IMR-90 (cell line): Measurements from ENCODE around the gene ZFR2. TPM values are rescaled to one million over a fixed set of nuclear protein-coding genes. Genes with fewer than 3 reads are reported as not detected.

Source experiments
- ATAC-seq: fragments of 200-7000 bp; cut with Tn5 transposase; 2 replicates; pipeline ENCODE4 v1.9.1; 2020; ENCODE audit warnings: low read depth, mild to moderate bottlenecking, moderate library complexity
- BruUV-seq: library from RNA; stranded (reverse); fragments of 400-500 nt; replicated peaks from 2 replicates; lab custom pipeline; 2021; lab: Mats Ljungman, UMichigan
- CTCF ChIA-PET: fragments of 300-600 bp; formaldehyde crosslinking; extraction: SDS; loops from one replicate; lab custom pipeline; 2021; ENCODE audit warnings: antibody characterized with exemption; lab: Yijun Ruan, JAX
- POLR2A ChIA-PET: fragments of 300-600 bp; sonication (Branson Sonifier 250); formaldehyde crosslinking; loops from one replicate; lab custom pipeline; 2022; ENCODE audit warnings: antibody characterized with exemption; ENCODE audit not compliant: unreplicated experiment; lab: Charles Lee
- DNase-seq: peaks from one replicate; pipeline ENCODE4 v3.0.0; 2013
- H2AFZ ChIP-seq: replicated peaks from 2 replicates; pipeline ENCODE3; 2013; ENCODE audit warnings: low read length, mild to moderate bottlenecking; ENCODE audit not compliant: poor library complexity
- H2AK5ac ChIP-seq: 2 replicates; pipeline ENCODE4 v1.6.1; 2013; ENCODE audit warnings: low read depth, low read length, inconsistent platforms
- H2AK9ac ChIP-seq: replicated peaks from 2 replicates; pipeline ENCODE3; 2013; ENCODE audit warnings: mild to moderate bottlenecking, low read depth, low read length, moderate library complexity; ENCODE audit not compliant: poor library complexity
- H2BK120ac ChIP-seq: 2 replicates; pipeline ENCODE4 v1.6.1; 2013; ENCODE audit warnings: low read depth, low read length, inconsistent platforms
- H2BK15ac ChIP-seq: 3 replicates; pipeline ENCODE4 v1.6.1; 2013; ENCODE audit warnings: low read depth, low read length, inconsistent platforms
- H2BK20ac ChIP-seq: 2 replicates; pipeline ENCODE4 v1.6.1; 2013; ENCODE audit warnings: low read depth, mild to moderate bottlenecking, inconsistent platforms, low read length, moderate library complexity
- H2BK5ac ChIP-seq: 2 replicates; pipeline ENCODE4 v1.6.1; 2013; ENCODE audit warnings: mild to moderate bottlenecking, low read depth, low read length, inconsistent platforms; ENCODE audit not compliant: poor library complexity, severe bottlenecking
- H3K14ac ChIP-seq: replicated peaks from 2 replicates; pipeline ENCODE4 v1.6.1; 2013; ENCODE audit warnings: low read depth, low read length, inconsistent platforms
- H3K18ac ChIP-seq: 2 replicates; pipeline ENCODE4 v1.6.1; 2013; ENCODE audit warnings: low read depth, low read length, control low read depth
- H3K23ac ChIP-seq: 2 replicates; pipeline ENCODE4 v1.6.1; 2013; ENCODE audit warnings: low read depth, low read length, inconsistent platforms
- H3K27ac ChIP-seq: 2 replicates; pipeline ENCODE4 v1.5.1; 2013; ENCODE audit warnings: mild to moderate bottlenecking, control low read depth, low read length; ENCODE audit not compliant: insufficient read depth
- H3K27me3 ChIP-seq: 2 replicates; pipeline ENCODE4 v1.6.1; 2013; ENCODE audit warnings: low read length; ENCODE audit not compliant: control insufficient read depth, insufficient read depth
- H3K36me3 ChIP-seq: 2 replicates; pipeline ENCODE4 v1.6.1; 2013; ENCODE audit warnings: low read length, mixed read lengths; ENCODE audit not compliant: control insufficient read depth, insufficient read depth
- H3K4ac ChIP-seq: 2 replicates; pipeline ENCODE4 v1.6.1; 2013; ENCODE audit warnings: low read depth, low read length, inconsistent platforms
- H3K4me1 ChIP-seq: 2 replicates; pipeline ENCODE4 v1.6.1; 2013; ENCODE audit warnings: low read length, mixed read lengths; ENCODE audit not compliant: control insufficient read depth, insufficient read depth
- H3K4me2 ChIP-seq: 2 replicates; pipeline ENCODE4 v1.6.1; 2013; ENCODE audit warnings: low read depth, mild to moderate bottlenecking, control low read depth, low read length, moderate library complexity
- H3K4me3 ChIP-seq: 2 replicates; pipeline ENCODE4 v1.5.1; 2013; ENCODE audit warnings: low read depth, mild to moderate bottlenecking, control low read depth, low read length, moderate library complexity; ENCODE audit not compliant: insufficient read depth
- H3K56ac ChIP-seq: 2 replicates; pipeline ENCODE4 v1.6.1; 2013; ENCODE audit warnings: low read length, inconsistent platforms; ENCODE audit not compliant: insufficient read depth; ENCODE audit errors: extremely low read depth
- H3K79me1 ChIP-seq, 2 experiments: 2 replicates each; pipeline ENCODE4 v1.6.1; 2013; ENCODE audit warnings: low read length in 2 of 2, inconsistent platforms in 1 of 2, low read depth in 1 of 2
- H3K9ac ChIP-seq: 2 replicates; pipeline ENCODE4 v1.6.1; 2013; ENCODE audit warnings: low read depth, low read length, control low read depth
- H3K9me1 ChIP-seq: 2 replicates; pipeline ENCODE4 v1.6.1; 2013; ENCODE audit warnings: low read length, inconsistent platforms; ENCODE audit not compliant: insufficient read depth
- H3K9me3 ChIP-seq: 2 replicates; pipeline ENCODE4 v1.6.1; 2013; ENCODE audit warnings: low read length; ENCODE audit not compliant: control insufficient read depth, insufficient read depth
- H4K20me1 ChIP-seq: 2 replicates; pipeline ENCODE4 v1.6.1; 2013; ENCODE audit warnings: low read length, inconsistent platforms; ENCODE audit not compliant: insufficient read depth
- H4K5ac ChIP-seq: 2 replicates; pipeline ENCODE4 v1.6.1; 2013; ENCODE audit warnings: mild to moderate bottlenecking, low read depth, low read length, control low read depth
- H4K8ac ChIP-seq, 2 experiments: 2 replicates each; pipeline ENCODE4 v1.6.1; 2013; ENCODE audit warnings: low read depth in 2 of 2, low read length in 2 of 2, control low read depth in 1 of 2, inconsistent platforms in 1 of 2
- H4K91ac ChIP-seq: 2 replicates; pipeline ENCODE4 v1.6.1; 2013; ENCODE audit warnings: low read depth, low read length, inconsistent platforms; ENCODE audit not compliant: insufficient read depth
- CTCF ChIP-seq: conservative IDR thresholded peaks from 2 replicates; pipeline ENCODE4 v1.5.1; 2012; ENCODE audit warnings: mild to moderate bottlenecking, low read depth, low read length, improper control_type of control experiment
- RAD21 ChIP-seq: IDR thresholded peaks from 2 replicates; pipeline ENCODE4 v1.6.1; 2012; ENCODE audit warnings: low read length, improper control_type of control experiment
- WGBS, 2 experiments: methylation state at CpG; one replicate each; pipeline versions ENCODE4 v1.1.5 to v1.1.7; 2013; ENCODE audit warnings: missing lambda C conversion rate in 2 of 2; ENCODE audit not compliant: insufficient read length in 1 of 2; ENCODE audit errors: extremely low coverage in 2 of 2; 5-methylcytosine and 5-hydroxymethylcytosine counted together
- dilution Hi-C: fragments of 300-500 bp; cut with HindIII; formaldehyde crosslinking; loops from one replicate; pipeline ENCODE4 v1.14.3; 2018; ENCODE audit warnings: low sequenced_read_pairs; ENCODE audit not compliant: unreplicated experiment
- in situ Hi-C: fragments of 300-500 bp; cut with MboI; formaldehyde crosslinking; loops from 3 replicates; pipeline ENCODE4 v1.14.3; 2019; ENCODE audit warnings: low sequenced_read_pairs, inconsistent platforms, mixed read lengths
- intact Hi-C: fragments of 100-400 bp; cut with micrococcal nuclease; formaldehyde crosslinking; loops from 2 replicates; pipeline ENCODE4 v1.10.0; 2022
- polyA plus RNA-seq, 3 experiments: library from polyadenylated mRNA; depleted of rRNA; stranded (reverse); fragments of >200 nt; gene quantifications; 2 replicates each; pipeline ENCODE4 v1.2.3, GENCODE V29; 2012; ENCODE audit warnings: low replicate concordance in 1 of 3
- total RNA-seq: library from RNA; depleted of rRNA; stranded (reverse); fragments of >200 nt; gene quantifications from 2 replicates; pipeline ENCODE4 v1.2.3, GENCODE V29; 2012

The ZFR2 gene
- total and polyA plus RNA-seq, 2 of the 4 experiments (the other 2 are of a cell fraction), result 0.19 TPM; not detected in 1

- Histone ChIP-seq H2AK5ac (no peak overlapping the region), H3K27me3 (peaks cover 18% of the 10 kb centered on the region), H2BK120ac (no peak overlapping the region), H2BK20ac (no peak overlapping the region), H2BK5ac (no peak overlapping the region), H3K9ac (no peak overlapping the region), H3K27ac (no peak overlapping the region), H3K4me2 (no peak overlapping the region), H3K9me3 (peaks cover 15% of the 10 kb centered on the region), H3K14ac (no peak overlapping the region), H2AK9ac (no peak overlapping the region), H3K18ac (no peak overlapping the region), H3K79me1 (no peaks in the 10 kb centered on the region), H3K56ac (no peak overlapping the region), H4K20me1 (peaks cover 3% of the 10 kb centered on the region; the same call in 1 of the 2 replicates), H3K9me1 (no peaks in the 10 kb centered on the region), H3K36me3 (no peaks in the 10 kb centered on the region), H3K4me3 (no peak overlapping the region), H3K4ac (no peak overlapping the region), H2BK15ac (no peak overlapping the region), H2AFZ (peak overlapping the region; percentile 23), H3K4me1 (no peaks in the 10 kb centered on the region), H3K23ac (no peak overlapping the region), H4K5ac (no peak overlapping the region), H4K8ac (no peak overlapping the region), H4K91ac (no peak overlapping the region)
- CTCF ChIA-PET, result no interaction called here
- no TSS peak for BruUV-seq
- intact Hi-C loops, result no loop called here
- dilution Hi-C loops, result no loop called here
- ATAC-seq, result peak; percentile 63; the same call in 1 of the 2 replicates
- TF ChIP-seq CTCF (peak; percentile 26; the same call in 1 of the 2 replicates), RAD21 (no peak; the same call in 1 of the 2 replicates)
- WGBS, 2 experiments, result no CpG with 5 or more reads among the region's 5 CpGs
- POLR2A ChIA-PET, result no interaction called here
- no peak for DNase-seq
- in situ Hi-C loops, result no loop called here
These were observed 19.7 kb downstream of the ZFR2 start for GRCh38 chr19:3849092-3849491.
